Esophagus muscularis mucosa (tissue), 4 donors: ENCODE results near the gene KANSL1. TPM values are rescaled to one million over a fixed set of nuclear protein-coding genes. Genes with fewer than 3 reads are reported as not detected.

ENCODE experiments used
- DNase-seq: peaks from one replicate; pipeline ENCODE4 v3.0.0-alpha.2; 2017; ENCODE audit errors: extremely low spot score
- H3K27ac ChIP-seq, 4 donors: fragments of 200-600 bp; sonication (generic); replicated peaks in 1 of 4; 1 replicate in 3 of 4; 2 replicates in 1 of 4; pipeline ENCODE4 v1.5.1; 2016 to 2019; ENCODE audit warnings: mild to moderate bottlenecking in 1 of 4
- H3K27me3 ChIP-seq, 4 donors: fragments of 200-600 bp; sonication (generic); one replicate each; pipeline versions ENCODE4 v1.5.1 to v1.6.0; 2016 to 2019
- H3K36me3 ChIP-seq, 4 donors: fragments of 200-600 bp; sonication (generic); one replicate each; pipeline ENCODE4 v1.5.1; 2016 to 2019
- H3K4me1 ChIP-seq, 4 donors: fragments of 200-600 bp; sonication (generic); one replicate each; pipeline ENCODE4 v1.5.1; 2016 to 2019
- H3K4me3 ChIP-seq, 4 donors: fragments of 200-600 bp; sonication (generic); 1 replicate in 2 of 4; 2 replicates in 2 of 4; pipeline ENCODE4 v1.5.1; 2016 to 2019; ENCODE audit warnings: mild to moderate bottlenecking in 4 of 4, moderate library complexity in 1 of 4
- H3K9me3 ChIP-seq, 4 donors: fragments of 200-600 bp; sonication (generic); 1 replicate in 3 of 4; 2 replicates in 1 of 4; pipeline ENCODE4 v1.5.1; 2016 to 2019
- EP300 ChIP-seq: sonication (generic); formaldehyde crosslinking; IDR thresholded peaks from one replicate; pipeline ENCODE4 v1.6.1; 2017; ENCODE audit warnings: antibody characterized with exemption
- POLR2A ChIP-seq: fragments of 450-650 bp; IDR thresholded peaks from one replicate; pipeline ENCODE4 v1.6.1; 2017; ENCODE audit warnings: antibody characterized with exemption, moderate library complexity, mild to moderate bottlenecking, low read depth
- POLR2AphosphoS5 ChIP-seq, 2 donors: sonication (generic); formaldehyde crosslinking; IDR thresholded peaks; one replicate each; pipeline ENCODE4 v1.6.1; 2017; ENCODE audit warnings: antibody characterized with exemption in 2 of 2
- WGBS: methylation state at CpG from one replicate; pipeline ENCODE4 v1.1.5; 2018; 5-methylcytosine and 5-hydroxymethylcytosine counted together
- intact Hi-C: fragments of 100-400 bp; cut with DNase I; formaldehyde crosslinking; loops from one replicate; pipeline ENCODE4 v1.15.1; 2023
- total RNA-seq, 4 donors: library from RNA; depleted of rRNA; stranded (reverse); fragments of >200 nt; gene quantifications; one replicate each; pipeline versions ENCODE4 v1.1.0 to v1.2.1, GENCODE V29; 2016
- TF ChIP-seq, protein P1 (sequence below), 3 experiments: fragments of 200-600 bp in 2 of 3; fragments of 450-650 bp in 1 of 3; sonication (generic) in 2 of 3; IDR thresholded peaks; one replicate each; pipeline ENCODE4 v1.5.1; 2017 to 2019; ENCODE audit warnings: antibody characterized with exemption in 3 of 3, mild to moderate bottlenecking in 2 of 3, moderate library complexity in 1 of 3

KANSL1 gene
- total RNA-seq, 4 donors from 2014 or later, result 55.0 to 124 (median 70.0) TPM

DNA sequence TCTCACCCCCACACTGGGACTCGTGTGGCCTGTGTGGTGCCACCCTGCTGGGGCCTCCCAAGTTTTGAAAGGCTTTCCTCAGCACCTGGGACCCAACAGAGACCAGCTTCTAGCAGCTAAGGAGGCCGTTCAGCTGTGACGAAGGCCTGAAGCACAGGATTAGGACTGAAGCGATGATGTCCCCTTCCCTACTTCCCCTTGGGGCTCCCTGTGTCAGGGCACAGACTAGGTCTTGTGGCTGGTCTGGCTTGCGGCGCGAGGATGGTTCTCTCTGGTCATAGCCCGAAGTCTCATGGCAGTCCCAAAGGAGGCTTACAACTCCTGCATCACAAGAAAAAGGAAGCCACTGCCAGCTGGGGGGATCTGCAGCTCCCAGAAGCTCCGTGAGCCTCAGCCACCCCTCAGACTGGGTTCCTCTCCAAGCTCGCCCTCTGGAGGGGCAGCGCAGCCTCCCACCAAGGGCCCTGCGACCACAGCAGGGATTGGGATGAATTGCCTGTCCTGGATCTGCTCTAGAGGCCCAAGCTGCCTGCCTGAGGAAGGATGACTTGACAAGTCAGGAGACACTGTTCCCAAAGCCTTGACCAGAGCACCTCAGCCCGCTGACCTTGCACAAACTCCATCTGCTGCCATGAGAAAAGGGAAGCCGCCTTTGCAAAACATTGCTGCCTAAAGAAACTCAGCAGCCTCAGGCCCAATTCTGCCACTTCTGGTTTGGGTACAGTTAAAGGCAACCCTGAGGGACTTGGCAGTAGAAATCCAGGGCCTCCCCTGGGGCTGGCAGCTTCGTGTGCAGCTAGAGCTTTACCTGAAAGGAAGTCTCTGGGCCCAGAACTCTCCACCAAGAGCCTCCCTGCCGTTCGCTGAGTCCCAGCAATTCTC is 166.8 kb downstream of the KANSL1 start:
- peak overlapping the region in 3 of 4 donors; percentile 16 to 36 (median 31) for H3K27ac ChIP-seq
- no peak overlapping the region for H3K4me3 ChIP-seq
- 75% methylated on average over 15 of the region's 17 CpGs for WGBS
- TF ChIP-seq POLR2AphosphoS5 (IDR thresholded peaks at IDR 0.05), result no peak
- TF ChIP-seq EP300, result no peak
- TF ChIP-seq, protein P1, sequence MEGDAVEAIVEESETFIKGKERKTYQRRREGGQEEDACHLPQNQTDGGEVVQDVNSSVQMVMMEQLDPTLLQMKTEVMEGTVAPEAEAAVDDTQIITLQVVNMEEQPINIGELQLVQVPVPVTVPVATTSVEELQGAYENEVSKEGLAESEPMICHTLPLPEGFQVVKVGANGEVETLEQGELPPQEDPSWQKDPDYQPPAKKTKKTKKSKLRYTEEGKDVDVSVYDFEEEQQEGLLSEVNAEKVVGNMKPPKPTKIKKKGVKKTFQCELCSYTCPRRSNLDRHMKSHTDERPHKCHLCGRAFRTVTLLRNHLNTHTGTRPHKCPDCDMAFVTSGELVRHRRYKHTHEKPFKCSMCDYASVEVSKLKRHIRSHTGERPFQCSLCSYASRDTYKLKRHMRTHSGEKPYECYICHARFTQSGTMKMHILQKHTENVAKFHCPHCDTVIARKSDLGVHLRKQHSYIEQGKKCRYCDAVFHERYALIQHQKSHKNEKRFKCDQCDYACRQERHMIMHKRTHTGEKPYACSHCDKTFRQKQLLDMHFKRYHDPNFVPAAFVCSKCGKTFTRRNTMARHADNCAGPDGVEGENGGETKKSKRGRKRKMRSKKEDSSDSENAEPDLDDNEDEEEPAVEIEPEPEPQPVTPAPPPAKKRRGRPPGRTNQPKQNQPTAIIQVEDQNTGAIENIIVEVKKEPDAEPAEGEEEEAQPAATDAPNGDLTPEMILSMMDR (IDR thresholded peaks at IDR 0.05), result no peak
- TF ChIP-seq POLR2A, result no peak
- H3K4me1 ChIP-seq, result peaks cover 8 to 20% (median 13%) of the 10 kb centered on the region in 4 donors
- H3K27me3 ChIP-seq, result no peaks in the 10 kb centered on the region
- intact Hi-C loops, result no loop called here
- peaks cover 10 to 78% (median 38%) of the 10 kb centered on the region in 4 donors for H3K36me3 ChIP-seq
- H3K9me3 ChIP-seq, result no peaks in the 10 kb centered on the region
- no peak for DNase-seq

DNA sequence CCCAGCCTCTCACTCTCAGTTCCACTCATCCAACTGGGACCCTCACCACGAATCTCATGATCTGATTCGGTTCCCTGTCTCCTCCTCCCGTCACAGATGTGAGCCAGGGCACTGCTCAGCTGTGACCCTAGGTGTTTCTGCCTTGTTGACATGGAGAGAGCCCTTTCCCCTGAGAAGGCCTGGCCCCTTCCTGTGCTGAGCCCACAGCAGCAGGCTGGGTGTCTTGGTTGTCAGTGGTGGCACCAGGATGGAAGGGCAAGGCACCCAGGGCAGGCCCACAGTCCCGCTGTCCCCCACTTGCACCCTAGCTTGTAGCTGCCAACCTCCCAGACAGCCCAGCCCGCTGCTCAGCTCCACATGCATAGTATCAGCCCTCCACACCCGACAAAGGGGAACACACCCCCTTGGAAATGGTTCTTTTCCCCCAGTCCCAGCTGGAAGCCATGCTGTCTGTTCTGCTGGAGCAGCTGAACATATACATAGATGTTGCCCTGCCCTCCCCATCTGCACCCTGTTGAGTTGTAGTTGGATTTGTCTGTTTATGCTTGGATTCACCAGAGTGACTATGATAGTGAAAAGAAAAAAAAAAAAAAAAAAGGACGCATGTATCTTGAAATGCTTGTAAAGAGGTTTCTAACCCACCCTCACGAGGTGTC is 167.6 kb downstream of the KANSL1 start:
- Histone ChIP-seq H3K9me3 (no peaks in the 10 kb centered on the region), H3K27ac (peak overlapping the region in 2 of 4 donors; percentile 16 to 32), H3K36me3 (peaks cover 2 to 70% (median 31%) of the 10 kb centered on the region in 4 donors), H3K27me3 (no peaks in the 10 kb centered on the region), H3K4me1 (peaks cover 8 to 20% (median 13%) of the 10 kb centered on the region in 4 donors), H3K4me3 (no peak overlapping the region)
- no peak for TF ChIP-seq POLR2A
- no peak for TF ChIP-seq POLR2AphosphoS5 (IDR thresholded peaks at IDR 0.05)
- no peak for TF ChIP-seq EP300
- TF ChIP-seq, protein P1 (IDR thresholded peaks at IDR 0.05), result no peak
- no peak for DNase-seq
- intact Hi-C loops, result no loop called here
- 81% methylated on average over 8 of the region's 8 CpGs for WGBS

DNA sequence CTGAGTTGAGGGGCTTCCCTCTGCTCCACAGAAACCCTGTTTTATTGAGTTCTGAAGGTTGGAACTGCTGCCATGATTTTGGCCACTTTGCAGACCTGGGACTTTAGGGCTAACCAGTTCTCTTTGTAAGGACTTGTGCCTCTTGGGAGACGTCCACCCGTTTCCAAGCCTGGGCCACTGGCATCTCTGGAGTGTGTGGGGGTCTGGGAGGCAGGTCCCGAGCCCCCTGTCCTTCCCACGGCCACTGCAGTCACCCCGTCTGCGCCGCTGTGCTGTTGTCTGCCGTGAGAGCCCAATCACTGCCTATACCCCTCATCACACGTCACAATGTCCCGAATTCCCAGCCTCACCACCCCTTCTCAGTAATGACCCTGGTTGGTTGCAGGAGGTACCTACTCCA is 168.2 kb downstream of the KANSL1 start:
- Histone ChIP-seq H3K4me1 (peaks cover 8 to 20% (median 13%) of the 10 kb centered on the region in 4 donors), H3K4me3 (no peak overlapping the region), H3K27me3 (no peaks in the 10 kb centered on the region), H3K9me3 (no peaks in the 10 kb centered on the region), H3K36me3 (peaks cover 0 to 64% (median 26%) of the 10 kb centered on the region in 4 donors), H3K27ac (peak overlapping the region in 2 of 4 donors; percentile 16 to 32)
- no peak for DNase-seq
- 100% methylated on average over 1 of the region's 10 CpGs for WGBS
- TF ChIP-seq POLR2AphosphoS5 (IDR thresholded peaks at IDR 0.05), result no peak
- no peak for TF ChIP-seq EP300
- no peak for TF ChIP-seq POLR2A
- TF ChIP-seq, protein P1 (IDR thresholded peaks at IDR 0.05), result no peak
- intact Hi-C loops, result no loop called here

DNA sequence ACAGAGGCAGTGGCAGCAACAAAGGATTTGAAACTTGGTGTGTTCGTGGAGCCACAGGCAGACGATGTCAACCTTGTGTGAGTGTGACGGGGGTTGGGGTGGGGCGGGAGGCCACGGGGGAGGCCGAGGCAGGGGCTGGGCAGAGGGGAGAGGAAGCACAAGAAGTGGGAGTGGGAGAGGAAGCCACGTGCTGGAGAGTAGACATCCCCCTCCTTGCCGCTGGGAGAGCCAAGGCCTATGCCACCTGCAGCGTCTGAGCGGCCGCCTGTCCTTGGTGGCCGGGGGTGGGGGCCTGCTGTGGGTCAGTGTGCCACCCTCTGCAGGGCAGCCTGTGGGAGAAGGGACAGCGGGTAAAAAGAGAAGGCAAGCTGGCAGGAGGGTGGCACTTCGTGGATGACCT is 168.6 kb downstream of the KANSL1 start:
- WGBS, result 80% methylated on average over 14 of the region's 14 CpGs
- H3K9me3 ChIP-seq, result no peaks in the 10 kb centered on the region
- H3K27ac ChIP-seq, result no peak overlapping the region
- H3K27me3 ChIP-seq, result no peaks in the 10 kb centered on the region
- peaks cover 0 to 60% (median 26%) of the 10 kb centered on the region in 4 donors for H3K36me3 ChIP-seq
- intact Hi-C loops, result no loop called here
- TF ChIP-seq, protein P1 (IDR thresholded peaks at IDR 0.05), result no peak
- no peak for TF ChIP-seq POLR2A
- no peak for TF ChIP-seq EP300
- TF ChIP-seq POLR2AphosphoS5 (IDR thresholded peaks at IDR 0.05), result no peak
- DNase-seq, result no peak
- H3K4me3 ChIP-seq, result no peak overlapping the region
- peaks cover 8 to 20% (median 13%) of the 10 kb centered on the region in 4 donors for H3K4me1 ChIP-seq
